ENCODE results near the gene FOXJ1. TPM values are rescaled to one million over a fixed set of nuclear protein-coding genes. Genes with fewer than 3 reads are reported as not detected.

FOXJ1 gene
- total RNA-seq, 1 experiment from 2014 or later, result 0.28 TPM

- ATAC-seq (no peak), DNase-seq (ENCODE audit: low read depth, low spot score) (no peak)
- TF ChIP-seq CTCF (IDR thresholded peaks at IDR 0.05) (no peak), POLR2AphosphoS5 (IDR thresholded peaks at IDR 0.05; ENCODE audit: low read depth, low read length) (no peak), TCF7L2 (IDR thresholded peaks at IDR 0.05; ENCODE audit: low read depth, low read length) (no peak), SIN3A (IDR thresholded peaks at IDR 0.05; ENCODE audit: borderline replicate concordance, insufficient read depth, low read depth, low read length) (no peak), REST (IDR thresholded peaks at IDR 0.05; ENCODE audit: insufficient read depth in 1 of 2, low read depth in 2 of 2, low read length in 1 of 2) (no peak)
- Histone ChIP-seq H3K4me1 (ENCODE audit: control insufficient read depth, insufficient read depth, low read length) (no peaks in the 10 kb centered on the region), H3K27me3 (ENCODE audit: control insufficient read depth, insufficient read depth, low read length) (no peaks in the 10 kb centered on the region), H3K36me3 (ENCODE audit: control insufficient read depth, insufficient read depth, low read length) (no peaks in the 10 kb centered on the region), H3K27ac (ENCODE audit: low read length) (no peak overlapping the region), H3K9me3 (ENCODE audit: control insufficient read depth, insufficient read depth, low read depth, low read length) (no peaks in the 10 kb centered on the region), H3K4me3 (ENCODE audit: low read depth in 2 of 2, low read length in 2 of 2) (no peak overlapping the region)
- in situ Hi-C loops (cut with HindIII; ENCODE audit: low pct_unique_long_range_greater_than_20kb, low sequenced_read_pairs) (no loop called here), intact Hi-C loops (cut with micrococcal nuclease; ENCODE audit: unreplicated experiment) (loop anchor here (5.0 kb wide), 1 partner anchor 60 kb away; no protein-coding TSS in a partner anchor)
- BruUV-seq (replicated peaks), result no TSS peak
- CTCF ChIA-PET, result interaction anchor here (0.5 to 7.1 kb wide), 7 partner anchors 8 to 173 kb away, joined by 3 to 63 read pairs (median 4); no protein-coding TSS in a partner anchor
- POLR2A ChIA-PET, result interaction anchor here (0.6 kb wide), 1 partner anchor 19 kb away, joined by 6 read pairs; the partner anchor contains the start of gene FOXJ1
Measured at GRCh38 chr17:76122431-76123190, 18.4 kb downstream of the FOXJ1 start.

- no TSS peak for BruUV-seq (replicated peaks)
- ChIA-PET POLR2A (no interaction called here), CTCF (interaction anchor here (0.7 to 7.1 kb wide), 7 partner anchors 9 to 219 kb away, joined by 3 to 63 read pairs (median 8); no protein-coding TSS in a partner anchor)
- intact Hi-C loops (cut with micrococcal nuclease; ENCODE audit: unreplicated experiment), result loop anchor here (2.0 to 5.0 kb wide), 2 partner anchors 60 to 157 kb away; no protein-coding TSS in a partner anchor
- no peaks in the 10 kb centered on the region for H3K4me1 ChIP-seq (ENCODE audit: control insufficient read depth, insufficient read depth, low read length)
- no peak overlapping the region for H3K4me3 ChIP-seq (ENCODE audit: low read depth in 2 of 2, low read length in 2 of 2)
- DNase-seq (ENCODE audit: low read depth, low spot score), result no peak
- no peak for TF ChIP-seq TCF7L2 (IDR thresholded peaks at IDR 0.05; ENCODE audit: low read depth, low read length)
- no peaks in the 10 kb centered on the region for H3K27me3 ChIP-seq (ENCODE audit: control insufficient read depth, insufficient read depth, low read length)
- in situ Hi-C loops (cut with HindIII; ENCODE audit: low pct_unique_long_range_greater_than_20kb, low sequenced_read_pairs), result no loop called here
- H3K36me3 ChIP-seq (ENCODE audit: control insufficient read depth, insufficient read depth, low read length), result no peaks in the 10 kb centered on the region
- no peak overlapping the region for H3K27ac ChIP-seq (ENCODE audit: low read length)
- H3K9me3 ChIP-seq (ENCODE audit: control insufficient read depth, insufficient read depth, low read depth, low read length), result no peaks in the 10 kb centered on the region
- ATAC-seq, result no peak
Measured at GRCh38 chr17:76121932-76122430, 19.1 kb downstream of the FOXJ1 start.

- POLR2A ChIA-PET, result no interaction called here
- Histone ChIP-seq H3K4me3 (ENCODE audit: low read depth in 2 of 2, low read length in 2 of 2) (no peak overlapping the region), H3K4me1 (ENCODE audit: control insufficient read depth, insufficient read depth, low read length) (no peaks in the 10 kb centered on the region), H3K27ac (ENCODE audit: low read length) (no peak overlapping the region), H3K27me3 (ENCODE audit: control insufficient read depth, insufficient read depth, low read length) (no peaks in the 10 kb centered on the region), H3K36me3 (ENCODE audit: control insufficient read depth, insufficient read depth, low read length) (no peaks in the 10 kb centered on the region), H3K9me3 (ENCODE audit: control insufficient read depth, insufficient read depth, low read depth, low read length) (no peaks in the 10 kb centered on the region)
- no peak for DNase-seq (ENCODE audit: low read depth, low spot score)
- in situ Hi-C loops (cut with HindIII; ENCODE audit: low pct_unique_long_range_greater_than_20kb, low sequenced_read_pairs) (no loop called here), intact Hi-C loops (cut with micrococcal nuclease; ENCODE audit: unreplicated experiment) (loop anchor here (2.0 to 5.0 kb wide), 2 partner anchors 62 to 158 kb away; no protein-coding TSS in a partner anchor)
- TF ChIP-seq REST (IDR thresholded peaks at IDR 0.05; ENCODE audit: insufficient read depth in 1 of 2, low read depth in 2 of 2, low read length in 1 of 2), result no peak
- TF ChIP-seq CTCF (IDR thresholded peaks at IDR 0.05), result no peak
- TF ChIP-seq TCF7L2 (IDR thresholded peaks at IDR 0.05; ENCODE audit: low read depth, low read length), result no peak
- TF ChIP-seq POLR2AphosphoS5 (IDR thresholded peaks at IDR 0.05; ENCODE audit: low read depth, low read length), result no peak
- TF ChIP-seq SIN3A (IDR thresholded peaks at IDR 0.05; ENCODE audit: borderline replicate concordance, insufficient read depth, low read depth, low read length), result no peak
- no peak for ATAC-seq
- BruUV-seq (replicated peaks), result no TSS peak
- CTCF ChIA-PET, result interaction anchor here (7.1 kb wide), 1 partner anchor 159 kb away, joined by 63 read pairs; no protein-coding TSS in a partner anchor
Measured at GRCh38 chr17:76120658-76121008, 20.4 kb downstream of the FOXJ1 start.

Measured in Panc1 (cell line).